Activated CD8-positive, alpha-beta memory T cell treated with anti-CD3 and anti-CD28 coated beads, Interleukin-2, amount 10 ng/mL, durations not matched to agents 7 days and 5 days (primary cell): ENCODE measurements around the gene DOK1. TPM values are rescaled to one million over a fixed set of nuclear protein-coding genes. Genes with fewer than 3 reads are reported as not detected.

ENCODE experiments used
- ATAC-seq: fragments of 150-1000 bp; cut with Tn5 transposase; one replicate; pipeline ENCODE4 v1.10.0; 2021; ENCODE audit warnings: moderate library complexity
- CTCF ChIA-PET: fragments of 350-600 bp; sonication (Branson Sonifier 250); formaldehyde crosslinking; loops from one replicate; lab custom pipeline; 2021; ENCODE audit warnings: antibody characterized with exemption; lab: Charles Lee
- DNase-seq: peaks from one replicate; pipeline ENCODE4 v3.0.0-alpha.2; 2020
- H3K27ac Mint-ChIP-seq: one replicate; pipeline ENCODE4 v1.8.0; 2021; ENCODE audit warnings: mild to moderate bottlenecking, mixed read lengths
- H3K27me3 Mint-ChIP-seq: one replicate; pipeline ENCODE4 v1.8.0; 2021; ENCODE audit warnings: mixed read lengths
- H3K36me3 Mint-ChIP-seq: one replicate; pipeline ENCODE4 v1.8.0; 2021; ENCODE audit warnings: mild to moderate bottlenecking, mixed read lengths
- H3K4me1 Mint-ChIP-seq: one replicate; pipeline ENCODE4 v1.8.0; 2021; ENCODE audit warnings: mixed read lengths
- H3K4me3 Mint-ChIP-seq: one replicate; pipeline ENCODE4 v1.8.0; 2021; ENCODE audit warnings: mild to moderate bottlenecking, moderate library complexity, mixed read lengths
- H3K9me3 Mint-ChIP-seq: one replicate; pipeline ENCODE4 v1.8.0; 2022; ENCODE audit warnings: low read depth, mixed read lengths
- total RNA-seq, 2 experiments: library from RNA; stranded (reverse); gene quantifications; one replicate each; pipeline ENCODE4 v1.2.3, GENCODE V29; 2021

DOK1 gene
- total RNA-seq, 2 experiments from 2014 or later: 47.1 to 52.1 TPM

DNA sequence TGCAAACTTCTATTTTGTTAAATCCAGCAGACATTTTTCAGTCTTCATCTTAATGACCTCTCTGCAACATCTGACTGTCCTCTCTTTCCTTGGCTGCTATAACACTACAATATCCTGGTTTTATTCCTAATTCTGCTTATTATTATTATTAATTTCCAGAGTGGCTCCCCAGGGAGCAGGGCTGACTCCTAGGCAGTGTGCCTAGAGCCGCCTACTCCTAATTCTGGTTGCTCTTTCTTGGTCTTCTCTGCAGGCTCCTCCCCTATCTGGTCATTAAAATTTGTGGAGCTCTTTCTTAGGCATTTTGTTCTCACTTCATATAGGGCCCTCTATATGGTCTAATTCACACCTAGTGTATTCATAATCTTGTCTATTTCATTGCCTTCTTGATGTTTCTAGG lies 11.5 kb upstream of the DOK1 start:
- DNase-seq (no peak), ATAC-seq (no peak)
- Mint-ChIP-seq H3K27ac (no peak overlapping the region), H3K4me1 (peaks cover 19% of the 10 kb centered on the region), H3K4me3 (no peak overlapping the region), H3K9me3 (no peaks in the 10 kb centered on the region), H3K36me3 (no peaks in the 10 kb centered on the region), H3K27me3 (peaks cover 56% of the 10 kb centered on the region)
- CTCF ChIA-PET: interaction anchor here (1.5 to 15.0 kb wide), 2 partner anchors 11 to 44 kb away, joined by 7 to 124 read pairs; no protein-coding TSS in a partner anchor

DNA sequence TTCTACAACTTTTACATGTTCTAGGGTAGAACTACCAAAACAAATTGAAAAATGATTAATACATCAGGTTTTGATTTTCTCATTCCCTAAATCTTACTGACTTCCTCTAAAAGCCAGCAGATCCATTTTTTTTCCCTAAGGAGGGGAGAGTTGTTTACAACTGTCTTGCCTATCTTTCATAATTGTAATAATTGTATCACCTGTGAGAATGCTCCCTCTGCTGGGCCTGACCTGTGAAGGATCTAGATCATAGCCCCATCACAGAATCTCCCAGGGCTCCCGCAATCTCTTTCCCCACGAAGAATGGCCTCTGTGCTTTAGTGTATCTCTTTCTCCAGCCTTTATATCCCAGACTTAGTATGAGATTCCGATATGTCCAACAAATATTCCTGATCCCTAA lies 9.9 kb upstream of the DOK1 start:
- no peaks in the 10 kb centered on the region for H3K9me3 Mint-ChIP-seq
- H3K4me1 Mint-ChIP-seq: peaks cover 14% of the 10 kb centered on the region
- no peak overlapping the region for H3K4me3 Mint-ChIP-seq
- ATAC-seq (no peak), DNase-seq (no peak)
- H3K36me3 Mint-ChIP-seq: no peaks in the 10 kb centered on the region
- CTCF ChIA-PET: interaction anchor here (1.0 to 15.0 kb wide), 5 partner anchors 13 to 295 kb away, joined by 3 to 124 read pairs (median 4); partner anchors contain the start of gene DQX1
- H3K27me3 Mint-ChIP-seq: peaks cover 57% of the 10 kb centered on the region
- H3K27ac Mint-ChIP-seq: no peak overlapping the region

DNA sequence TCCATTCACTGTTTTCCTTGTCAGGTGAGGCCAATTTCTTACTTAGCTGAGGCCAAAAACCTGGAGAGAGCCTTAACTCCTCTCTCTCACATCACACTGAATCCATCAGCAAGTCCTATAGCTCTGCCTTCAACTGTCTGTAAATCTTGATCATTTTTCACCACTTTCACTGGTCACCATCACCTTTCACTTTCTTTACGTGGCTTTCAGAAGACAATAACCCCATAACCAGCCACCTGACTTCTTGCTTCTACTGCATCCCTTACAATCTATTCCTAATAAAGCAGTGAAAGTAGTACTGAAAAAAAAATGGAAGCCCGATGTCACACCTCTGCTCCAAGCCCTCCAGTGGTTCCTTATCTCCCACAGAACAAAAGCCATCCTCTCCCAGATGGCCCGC lies 8.5 kb upstream of the DOK1 start:
- H3K4me3 Mint-ChIP-seq: no peak overlapping the region
- H3K27me3 Mint-ChIP-seq: peaks cover 69% of the 10 kb centered on the region

DNA sequence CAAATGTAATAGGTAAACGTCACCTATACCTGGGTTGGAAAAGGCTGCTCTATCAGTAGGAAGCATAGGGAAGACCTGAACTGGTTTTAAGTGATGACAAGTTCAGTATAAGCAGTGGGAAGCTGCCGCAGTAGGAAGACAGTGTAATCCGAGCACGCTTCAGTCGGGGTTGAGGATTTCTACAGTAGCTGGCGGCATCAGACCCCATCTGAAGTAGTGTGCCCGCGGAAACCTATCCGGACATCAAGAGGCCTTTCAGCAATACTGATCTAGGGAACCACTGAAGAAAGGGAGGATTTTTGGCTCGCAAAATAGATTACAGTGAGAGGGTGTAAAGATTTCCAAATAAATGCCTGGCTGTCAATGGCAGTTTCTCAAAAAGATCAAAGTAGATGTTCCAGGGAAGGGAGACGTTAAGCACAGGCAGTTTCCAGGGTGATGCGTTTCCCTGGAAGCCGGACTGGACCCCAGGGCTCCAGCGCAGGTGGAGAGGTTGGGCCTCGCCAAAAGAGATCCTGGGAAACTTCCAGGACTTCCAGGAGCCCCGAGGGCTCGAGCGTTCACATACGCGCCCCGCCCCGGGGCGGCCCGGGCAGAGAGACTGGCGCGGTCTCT lies 6.1 kb upstream of the DOK1 start:
- no peak for DNase-seq
- Mint-ChIP-seq H3K36me3 (no peaks in the 10 kb centered on the region), H3K4me1 (peaks cover 30% of the 10 kb centered on the region), H3K27me3 (peaks cover 62% of the 10 kb centered on the region), H3K27ac (no peak overlapping the region), H3K4me3 (peak overlapping the region; percentile 60), H3K9me3 (no peaks in the 10 kb centered on the region)
- CTCF ChIA-PET: interaction anchor here (0.8 to 15.0 kb wide), 3 partner anchors 10 to 38 kb away, joined by 3 to 124 read pairs (median 3); no protein-coding TSS in a partner anchor
- no peak for ATAC-seq

More for the DNA sequence above, 8.5 kb upstream of the DOK1 start:
- ATAC-seq (no peak), DNase-seq (no peak)
- Mint-ChIP-seq H3K4me1 (peaks cover 16% of the 10 kb centered on the region), H3K9me3 (no peaks in the 10 kb centered on the region), H3K36me3 (no peaks in the 10 kb centered on the region), H3K27ac (no peak overlapping the region)
- CTCF ChIA-PET: interaction anchor here (1.1 to 15.0 kb wide), 4 partner anchors 14 to 41 kb away, joined by 3 to 124 read pairs (median 4); partner anchors contain the start of gene HTRA2

DNA sequence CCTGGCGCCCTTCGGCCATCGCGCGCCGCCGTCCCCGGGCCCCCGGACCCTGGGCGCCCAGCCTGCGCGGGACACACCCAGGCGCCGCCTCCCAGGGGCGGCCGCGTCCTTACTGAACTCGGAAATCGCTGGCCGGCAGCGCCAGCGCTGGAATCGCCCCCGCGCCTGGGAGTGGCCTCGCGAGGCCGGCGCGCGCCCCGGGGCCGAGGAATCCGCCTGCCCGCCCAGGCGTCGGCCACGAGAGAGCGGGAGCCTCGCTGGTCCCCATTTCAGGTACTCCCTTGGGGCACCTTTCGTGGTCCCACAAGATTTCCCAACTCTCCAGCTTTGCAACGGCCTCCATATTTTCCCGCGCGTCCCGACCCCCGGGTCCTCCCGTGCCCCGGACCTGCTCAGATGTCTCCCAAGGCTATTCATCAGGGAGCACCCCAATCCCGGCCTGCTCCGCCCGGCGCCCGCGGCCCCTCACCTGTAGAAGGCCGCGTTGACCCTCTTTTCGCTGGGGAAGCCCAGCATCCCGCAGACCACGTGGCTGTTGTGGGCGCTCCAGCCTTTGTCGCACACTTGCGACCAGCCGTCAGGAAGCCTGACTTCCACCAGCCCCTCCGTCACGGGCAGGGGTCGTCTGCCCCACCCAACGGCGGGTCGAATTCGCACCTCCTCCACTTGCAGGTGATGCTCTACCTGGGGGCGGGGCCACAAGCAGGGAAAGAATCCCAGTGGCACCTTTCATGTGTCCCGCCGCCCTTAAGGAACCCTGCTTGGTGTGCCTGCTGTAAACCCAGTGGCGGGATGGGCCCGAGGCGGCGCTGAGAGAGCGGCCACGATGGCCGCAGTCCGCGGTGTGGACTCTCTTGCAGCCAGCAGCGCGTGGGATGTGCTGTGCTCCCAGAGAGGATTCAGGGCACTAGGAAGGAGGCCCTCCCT lies 5.4 kb upstream of the DOK1 start:
- H3K4me3 Mint-ChIP-seq: peak overlapping the region; percentile 51
- H3K4me1 Mint-ChIP-seq: peaks cover 34% of the 10 kb centered on the region
- H3K27me3 Mint-ChIP-seq: peaks cover 59% of the 10 kb centered on the region
- peak; percentile 68 for ATAC-seq
- H3K27ac Mint-ChIP-seq: no peak overlapping the region
- no peaks in the 10 kb centered on the region for H3K9me3 Mint-ChIP-seq
- H3K36me3 Mint-ChIP-seq: no peaks in the 10 kb centered on the region
- CTCF ChIA-PET: interaction anchor here (1.4 to 15.0 kb wide), 3 partner anchors 10 to 38 kb away, joined by 3 to 124 read pairs (median 20); no protein-coding TSS in a partner anchor
- no peak for DNase-seq

DNA sequence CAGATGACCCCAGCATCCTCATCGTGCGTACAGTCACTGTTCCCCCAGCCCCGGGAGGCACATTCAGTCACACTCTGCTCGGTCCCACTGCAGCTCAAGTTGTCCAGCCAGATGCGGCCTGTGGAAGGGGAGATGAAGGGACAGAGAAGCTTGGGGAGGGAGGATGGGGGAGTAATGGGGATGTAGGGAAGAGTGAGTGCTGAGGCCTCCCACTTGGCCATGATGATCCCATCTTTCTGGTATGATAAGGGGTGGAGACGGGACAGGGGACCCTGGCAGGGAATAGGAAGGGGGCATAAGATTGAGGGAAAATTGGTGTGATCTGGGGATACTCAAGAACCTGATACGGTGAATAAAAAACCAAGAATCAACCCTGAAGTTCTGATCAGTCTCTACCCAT lies 4.3 kb upstream of the DOK1 start:
- Mint-ChIP-seq H3K4me1 (peaks cover 34% of the 10 kb centered on the region), H3K36me3 (peaks cover 2% of the 10 kb centered on the region), H3K4me3 (peak overlapping the region; percentile 2), H3K27me3 (peaks cover 49% of the 10 kb centered on the region), H3K27ac (no peak overlapping the region), H3K9me3 (no peaks in the 10 kb centered on the region)
- ATAC-seq (no peak), DNase-seq (no peak)
- CTCF ChIA-PET: interaction anchor here (1.4 to 15.0 kb wide), 3 partner anchors 12 to 36 kb away, joined by 3 to 124 read pairs (median 20); no protein-coding TSS in a partner anchor

DNA sequence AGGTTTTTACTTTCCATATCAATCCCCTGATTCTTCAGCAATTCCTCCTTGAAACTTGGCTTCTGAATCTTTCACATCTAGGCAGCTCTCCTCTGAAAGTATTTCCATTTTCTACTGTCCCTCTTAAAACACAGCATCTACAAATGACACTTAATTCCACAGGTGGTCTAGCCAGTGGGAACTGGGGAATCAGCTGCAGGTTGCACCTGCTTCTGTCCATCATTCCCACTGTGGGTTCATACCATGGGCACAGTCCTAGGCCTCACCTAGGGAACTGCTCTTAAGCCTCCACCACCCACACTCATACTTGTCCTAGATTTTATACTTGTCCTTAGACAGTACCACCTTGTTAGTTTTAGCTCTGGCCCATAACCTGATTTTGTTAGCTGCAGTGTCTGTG lies 3.0 kb upstream of the DOK1 start:
- peaks cover 5% of the 10 kb centered on the region for H3K36me3 Mint-ChIP-seq
- ATAC-seq (no peak), DNase-seq (no peak)
- CTCF ChIA-PET: interaction anchor here (0.8 to 15.0 kb wide), 6 partner anchors 13 to 68 kb away, joined by 3 to 124 read pairs (median 5); partner anchors contain the start of genes AUP1, CCDC142, HTRA2 and TTC31
- peaks cover 43% of the 10 kb centered on the region for H3K4me1 Mint-ChIP-seq
- H3K27me3 Mint-ChIP-seq: peaks cover 37% of the 10 kb centered on the region
- no peak overlapping the region for H3K4me3 Mint-ChIP-seq
- no peak overlapping the region for H3K27ac Mint-ChIP-seq
- no peaks in the 10 kb centered on the region for H3K9me3 Mint-ChIP-seq

DNA sequence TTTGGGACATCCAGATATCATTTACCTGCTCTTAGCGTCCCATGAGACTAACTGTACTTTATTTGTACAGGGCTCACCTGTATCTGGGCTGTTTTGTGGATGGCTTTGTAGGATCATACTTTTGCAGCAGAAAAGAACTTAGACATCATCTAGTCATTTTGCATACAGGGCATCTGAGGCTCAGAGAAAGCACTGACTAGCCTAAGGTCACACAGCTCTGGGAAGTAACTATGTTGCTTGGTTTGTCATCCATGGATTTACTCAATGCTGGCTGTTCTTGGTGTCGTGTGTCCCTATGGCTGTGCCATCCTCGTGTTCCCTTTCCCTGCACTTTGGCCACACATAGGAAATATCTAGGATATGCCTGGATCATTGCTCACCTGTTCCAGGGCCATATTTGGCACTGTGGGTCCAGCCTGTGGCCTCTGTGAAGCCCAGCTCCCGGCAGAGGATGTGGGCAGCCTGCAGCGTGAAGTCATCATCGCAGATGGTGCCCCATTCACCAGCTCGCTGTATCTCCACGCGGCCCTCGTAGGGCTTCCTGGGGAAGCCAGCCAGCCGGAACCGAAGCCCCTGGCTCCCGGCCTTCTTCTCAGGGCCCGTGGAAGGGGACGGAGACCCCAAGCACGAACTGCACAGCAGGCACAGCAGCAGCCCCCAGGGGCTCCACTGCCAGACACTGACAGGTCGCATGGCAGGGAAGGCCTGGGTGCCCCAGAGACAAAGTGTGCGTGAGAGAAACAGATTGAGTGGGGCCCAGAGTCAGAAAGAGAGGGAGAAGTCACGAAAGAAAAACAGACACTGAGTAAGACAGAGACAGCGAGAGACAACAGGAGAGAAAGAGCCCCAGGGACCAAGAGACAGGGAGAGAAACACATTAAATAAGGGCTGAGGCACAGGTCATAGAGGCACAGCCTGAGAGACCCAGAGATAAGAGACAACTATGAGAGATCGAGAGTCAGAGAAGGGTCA lies 2.3 kb upstream of the DOK1 start:
- H3K27ac Mint-ChIP-seq: peak overlapping the region; percentile 74

DNA sequence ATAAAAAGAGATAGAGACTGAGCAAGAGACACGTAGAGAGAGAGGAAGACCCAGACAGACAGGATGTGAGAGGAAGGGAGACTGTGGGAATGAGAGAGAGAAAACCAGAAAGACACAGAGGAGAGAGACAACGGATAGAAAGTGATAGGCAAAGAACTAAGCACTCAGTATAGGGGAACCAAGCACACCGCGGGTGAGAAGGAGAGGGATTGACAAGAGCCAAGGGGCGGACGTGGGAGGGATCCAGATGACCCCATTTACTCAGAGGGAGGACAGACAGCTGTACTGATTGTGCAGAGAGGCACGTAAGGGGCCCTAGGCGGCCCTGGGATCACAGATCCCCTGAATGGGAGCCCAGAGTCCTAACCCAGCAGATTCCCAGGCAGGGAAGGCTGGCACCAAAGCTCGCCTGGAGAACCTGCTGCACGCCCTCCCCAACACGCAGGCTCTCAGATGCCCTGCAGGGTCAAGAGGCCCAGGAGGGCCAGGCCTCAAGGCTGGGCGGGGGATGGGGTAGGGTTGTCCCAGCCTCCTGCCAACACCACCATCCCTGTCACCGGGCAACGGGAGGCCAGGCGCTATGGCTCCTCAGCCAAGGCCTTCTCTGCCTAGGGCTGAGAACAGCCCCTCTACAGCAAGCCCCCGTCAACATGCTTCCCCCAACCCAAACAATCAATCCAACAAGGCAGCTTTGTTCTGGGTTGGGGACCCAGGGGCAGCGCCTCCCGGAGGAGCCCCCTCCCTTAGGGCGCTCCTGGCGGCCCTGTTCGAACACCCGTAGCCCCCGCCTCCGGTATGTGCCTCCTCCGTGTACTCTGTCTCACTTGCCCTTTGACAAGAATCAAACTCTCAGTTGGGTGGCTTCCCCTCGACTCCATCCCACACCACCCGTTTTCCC lies 1.4 kb upstream of the DOK1 start:
- Mint-ChIP-seq H3K27me3 (peaks cover 27% of the 10 kb centered on the region), H3K9me3 (no peaks in the 10 kb centered on the region), H3K27ac (peak overlapping the region; percentile 74), H3K4me3 (peak overlapping the region; percentile 46), H3K36me3 (peaks cover 10% of the 10 kb centered on the region), H3K4me1 (peaks cover 43% of the 10 kb centered on the region)
- CTCF ChIA-PET: interaction anchor here (0.6 to 15.0 kb wide), 4 partner anchors 34 to 266 kb away, joined by 3 to 124 read pairs (median 4); partner anchors contain the start of genes CCDC142 and TTC31
- ATAC-seq: no peak
- DNase-seq: no peak

More for the DNA sequence above, 2.3 kb upstream of the DOK1 start:
- H3K27me3 Mint-ChIP-seq: peaks cover 35% of the 10 kb centered on the region
- H3K4me1 Mint-ChIP-seq: peaks cover 44% of the 10 kb centered on the region
- CTCF ChIA-PET: interaction anchor here (0.6 to 15.0 kb wide), 6 partner anchors 18 to 78 kb away, joined by 3 to 124 read pairs (median 5); partner anchors contain the start of genes CCDC142 and TTC31
- peaks cover 8% of the 10 kb centered on the region for H3K36me3 Mint-ChIP-seq
- no peaks in the 10 kb centered on the region for H3K9me3 Mint-ChIP-seq
- no peak for ATAC-seq
- no peak for DNase-seq
- H3K4me3 Mint-ChIP-seq: peak overlapping the region; percentile 46

DNA sequence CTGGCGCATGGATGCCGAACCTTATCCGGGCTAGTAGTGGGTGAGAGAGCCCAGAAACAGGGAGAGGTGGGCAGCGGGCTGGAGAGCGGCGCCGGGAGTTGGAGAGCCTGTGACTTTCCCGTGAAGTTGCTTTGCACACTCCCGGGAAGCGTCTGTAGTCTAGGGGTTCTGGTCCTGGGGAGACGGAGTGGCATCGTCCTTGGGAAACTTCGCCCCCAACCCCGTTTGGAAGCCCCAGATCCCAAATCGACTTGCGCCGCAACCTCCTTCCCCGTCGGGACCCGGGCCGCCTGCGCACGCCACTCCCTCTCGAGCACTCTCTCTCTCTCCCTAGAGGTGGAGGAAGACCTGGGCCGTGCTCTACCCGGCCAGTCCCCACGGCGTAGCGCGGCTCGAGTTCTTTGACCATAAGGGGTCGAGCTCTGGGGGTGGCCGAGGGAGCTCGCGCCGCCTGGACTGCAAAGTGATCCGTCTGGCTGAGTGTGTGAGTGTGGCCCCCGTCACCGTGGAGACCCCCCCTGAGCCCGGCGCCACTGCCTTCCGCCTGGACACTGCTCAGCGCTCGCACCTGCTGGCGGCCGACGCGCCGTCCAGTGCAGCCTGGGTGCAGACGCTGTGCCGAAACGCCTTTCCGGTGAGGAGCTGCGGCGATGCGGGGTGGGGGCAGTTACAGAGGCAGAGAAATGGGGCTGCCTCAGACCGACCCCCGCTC lies 456 bp downstream of the DOK1 start:
- DNase-seq (peak; percentile 64), ATAC-seq (peak; percentile 63)
- Mint-ChIP-seq H3K27ac (peak overlapping the region; percentile 96), H3K36me3 (peaks cover 10% of the 10 kb centered on the region), H3K27me3 (peaks cover 13% of the 10 kb centered on the region), H3K9me3 (no peaks in the 10 kb centered on the region), H3K4me3 (peak overlapping the region; percentile 91), H3K4me1 (peaks cover 32% of the 10 kb centered on the region)
- CTCF ChIA-PET: interaction anchor here (0.8 to 15.0 kb wide), 5 partner anchors 12 to 32 kb away, joined by 3 to 124 read pairs (median 3); no protein-coding TSS in a partner anchor

DNA sequence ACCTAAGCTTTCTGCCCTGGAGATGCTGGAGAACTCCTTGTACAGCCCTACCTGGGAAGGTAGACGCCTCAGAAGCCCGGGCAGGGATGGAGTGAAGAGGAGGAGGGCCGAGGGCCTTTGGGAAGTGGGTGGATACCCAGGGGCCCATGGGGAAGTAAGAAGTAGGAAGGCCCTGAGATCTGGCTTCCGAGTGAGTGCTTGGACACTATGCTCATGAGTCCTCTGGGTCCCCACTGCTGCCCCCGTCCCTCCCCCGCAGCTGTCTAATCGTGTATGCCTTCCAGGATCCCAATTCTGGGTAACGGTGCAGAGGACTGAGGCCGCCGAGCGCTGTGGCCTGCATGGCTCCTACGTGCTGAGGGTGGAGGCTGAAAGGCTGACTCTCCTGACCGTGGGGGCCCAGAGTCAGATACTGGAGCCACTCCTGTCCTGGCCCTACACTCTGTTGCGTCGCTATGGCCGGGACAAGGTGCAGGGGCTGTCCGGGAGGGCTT lies 1.1 kb downstream of the DOK1 start:
- H3K27me3 Mint-ChIP-seq: peaks cover 8% of the 10 kb centered on the region
- CTCF ChIA-PET: interaction anchor here (0.8 to 15.0 kb wide), 6 partner anchors 11 to 31 kb away, joined by 3 to 124 read pairs (median 4); no protein-coding TSS in a partner anchor

More for the DNA sequence above, 1.1 kb downstream of the DOK1 start:
- Mint-ChIP-seq H3K9me3 (no peaks in the 10 kb centered on the region), H3K4me1 (peaks cover 37% of the 10 kb centered on the region), H3K36me3 (peaks cover 10% of the 10 kb centered on the region), H3K27ac (peak overlapping the region; percentile 96), H3K4me3 (peak overlapping the region; percentile 91)
- no peak for ATAC-seq
- no peak for DNase-seq
